HG02678 (cell line): Measurements from ENCODE around the gene PPP6R3.

Experiments
- ATAC-seq: cut with Tn5 transposase; IDR thresholded peaks from one replicate; pipeline ENCODE4 v1.9.1; 2021; ENCODE audit warnings: mild to moderate bottlenecking, moderate library complexity; ENCODE audit not compliant: unreplicated experiment

PPP6R3 gene

GRCh38 chr11:68661697-68662603, 201.4 kb downstream of the PPP6R3 start:
- ATAC-seq: no peak

GRCh38 chr11:68663482-68664010, 203.0 kb downstream of the PPP6R3 start:
- no peak for ATAC-seq

- ATAC-seq: no peak
These were observed 203.6 kb downstream of the PPP6R3 start for GRCh38 chr11:68664141-68664540.

- ATAC-seq: no peak
These were observed 204.4 kb downstream of the PPP6R3 start for GRCh38 chr11:68664906-68665305.
